ENCODE results near the gene UBE2H.
A peak's percentile ranks its signal among the peaks of the same experiment; 100 is the strongest.

Gene UBE2H

GRCh38 chr7:129952653-129953560 lies at the start of gene UBE2H:
TSS of gene UBE2H (minus strand) at chr7:129952960. CDS start at chr7:129952555, 405 bp downstream.
- no peak for TF ChIP-seq Cebpa-rat (IDR thresholded peaks at IDR 0.05)
- Histone ChIP-seq H3K27ac (peak within 1 kb of the TSS; percentile 87), H3K4me2 (peak within 1 kb of the TSS; percentile 89)

GRCh38 chr7:129998446-129998845 lies 45.7 kb upstream of the UBE2H start:
- no peak for TF ChIP-seq Cebpa-rat (IDR thresholded peaks at IDR 0.05)

More at GRCh38 chr7:129952653-129953560, at the start of gene UBE2H:
- Histone ChIP-seq H3K27me3 (no peaks in the 10 kb centered on the region), H3K36me3 (peaks cover 5% of the 10 kb centered on the region), H3K9ac (peak within 1 kb of the TSS; percentile 95), H3K9me3 (no peaks in the 10 kb centered on the region), H3K4me1 (peaks cover 37% of the 10 kb centered on the region), H4K20me1 (peaks cover 25% of the 10 kb centered on the region), H3K4me3 (peak within 1 kb of the TSS; percentile 88)

GRCh38 chr7:129997285-129997684 lies 44.5 kb upstream of the UBE2H start:
- TF ChIP-seq Cebpa-rat (IDR thresholded peaks at IDR 0.05), result no peak
- H3K27ac ChIP-seq, result no peak overlapping the region
- no peaks in the 10 kb centered on the region for H3K27me3 ChIP-seq
- H4K20me1 ChIP-seq, result no peaks in the 10 kb centered on the region
- H3K9ac ChIP-seq, result no peak overlapping the region
- no peaks in the 10 kb centered on the region for H3K9me3 ChIP-seq
- no peak overlapping the region for H3K4me2 ChIP-seq
- no peaks in the 10 kb centered on the region for H3K4me1 ChIP-seq
- no peak overlapping the region for H3K4me3 ChIP-seq
- H3K36me3 ChIP-seq, result no peaks in the 10 kb centered on the region

More at GRCh38 chr7:129998446-129998845, 45.7 kb upstream of the UBE2H start:
- Histone ChIP-seq H3K27ac (no peak overlapping the region), H3K4me3 (no peak overlapping the region), H3K9me3 (no peaks in the 10 kb centered on the region), H3K27me3 (no peaks in the 10 kb centered on the region), H3K4me1 (no peaks in the 10 kb centered on the region), H3K4me2 (no peak overlapping the region), H3K9ac (no peak overlapping the region), H4K20me1 (no peaks in the 10 kb centered on the region), H3K36me3 (no peaks in the 10 kb centered on the region)

GRCh38 chr7:129993275-129993674 lies 40.5 kb upstream of the UBE2H start:
- no peaks in the 10 kb centered on the region for H3K36me3 ChIP-seq
- H4K20me1 ChIP-seq, result peaks cover 8% of the 10 kb centered on the region
- H3K9ac ChIP-seq, result no peak overlapping the region
- no peak for TF ChIP-seq Cebpa-rat (IDR thresholded peaks at IDR 0.05)
- no peaks in the 10 kb centered on the region for H3K9me3 ChIP-seq
- no peak overlapping the region for H3K4me2 ChIP-seq
- H3K4me1 ChIP-seq, result peaks cover 31% of the 10 kb centered on the region
- no peak overlapping the region for H3K27ac ChIP-seq
- no peak overlapping the region for H3K4me3 ChIP-seq
- H3K27me3 ChIP-seq, result no peaks in the 10 kb centered on the region

DNA sequence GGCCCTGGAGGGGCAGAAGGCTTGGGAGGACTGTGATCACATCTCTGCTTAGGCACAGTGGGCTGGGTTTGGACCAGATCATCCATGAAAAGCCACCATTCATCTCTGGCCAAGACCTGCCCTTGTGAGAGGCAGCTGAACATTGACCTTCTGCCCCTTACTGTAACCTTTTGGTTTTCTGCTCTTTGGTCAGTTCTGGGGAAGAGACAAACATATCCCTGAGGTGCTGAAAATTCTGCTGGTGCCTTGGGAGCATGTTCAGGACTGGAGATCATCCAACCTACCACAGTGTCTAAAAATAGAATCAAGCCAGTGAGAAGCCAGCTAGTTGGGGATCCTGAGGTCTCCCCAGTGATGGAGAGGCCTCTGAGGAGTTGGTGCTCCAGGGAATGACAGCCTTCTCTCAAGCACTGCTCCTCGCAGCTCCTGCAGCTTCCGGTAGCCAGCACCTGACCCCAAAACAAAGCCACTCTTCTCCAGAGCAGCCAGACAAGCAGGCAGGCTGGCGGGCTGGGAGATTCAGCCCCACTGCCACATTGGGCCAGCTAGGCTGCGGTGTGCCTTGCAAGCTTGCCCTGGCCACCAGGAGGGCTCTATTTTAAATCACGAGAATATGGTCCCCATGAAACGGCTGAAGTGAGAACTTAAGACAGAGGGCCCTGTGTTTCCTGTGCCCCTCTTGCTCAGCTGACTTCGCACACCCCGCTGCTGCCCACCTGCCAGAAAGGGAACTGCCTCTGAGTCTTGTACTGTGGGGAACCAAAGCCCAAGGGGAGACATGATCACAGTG lies 37.8 kb upstream of the UBE2H start:
- Histone ChIP-seq H3K27me3 (no peaks in the 10 kb centered on the region), H3K4me2 (peak overlapping the region; percentile 85), H3K9me3 (no peaks in the 10 kb centered on the region), H3K4me1 (peaks cover 31% of the 10 kb centered on the region), H4K20me1 (peaks cover 8% of the 10 kb centered on the region), H3K36me3 (no peaks in the 10 kb centered on the region), H3K4me3 (no peak overlapping the region), H3K27ac (no peak overlapping the region), H3K9ac (no peak overlapping the region)
- no peak for TF ChIP-seq Cebpa-rat (IDR thresholded peaks at IDR 0.05)

- Histone ChIP-seq H3K4me2 (peak overlapping the region; percentile 64), H3K4me3 (no peak overlapping the region), H3K36me3 (no peaks in the 10 kb centered on the region), H3K9me3 (no peaks in the 10 kb centered on the region), H3K9ac (no peak overlapping the region), H3K4me1 (peaks cover 31% of the 10 kb centered on the region), H4K20me1 (peaks cover 8% of the 10 kb centered on the region), H3K27ac (no peak overlapping the region), H3K27me3 (no peaks in the 10 kb centered on the region)
- no peak for TF ChIP-seq Cebpa-rat (IDR thresholded peaks at IDR 0.05)
Observed at GRCh38 chr7:129989466-129989865, 36.7 kb upstream of the UBE2H start.

- H4K20me1 ChIP-seq, result peaks cover 8% of the 10 kb centered on the region
- no peak overlapping the region for H3K9ac ChIP-seq
- no peak for TF ChIP-seq Cebpa-rat (IDR thresholded peaks at IDR 0.05)
- H3K36me3 ChIP-seq, result no peaks in the 10 kb centered on the region
- H3K4me1 ChIP-seq, result peaks cover 26% of the 10 kb centered on the region
- no peak overlapping the region for H3K4me3 ChIP-seq
- no peak overlapping the region for H3K4me2 ChIP-seq
- no peak overlapping the region for H3K27ac ChIP-seq
- H3K9me3 ChIP-seq, result no peaks in the 10 kb centered on the region
- no peaks in the 10 kb centered on the region for H3K27me3 ChIP-seq
Observed at GRCh38 chr7:129986600-129986999, 33.8 kb upstream of the UBE2H start.

GRCh38 chr7:129980667-129981066 lies 27.9 kb upstream of the UBE2H start:
- no peaks in the 10 kb centered on the region for H3K9me3 ChIP-seq
- no peak overlapping the region for H3K9ac ChIP-seq
- H3K27me3 ChIP-seq, result no peaks in the 10 kb centered on the region
- H3K36me3 ChIP-seq, result no peaks in the 10 kb centered on the region
- no peaks in the 10 kb centered on the region for H3K4me1 ChIP-seq
- no peaks in the 10 kb centered on the region for H4K20me1 ChIP-seq
- no peak overlapping the region for H3K4me3 ChIP-seq
- TF ChIP-seq Cebpa-rat (IDR thresholded peaks at IDR 0.05), result no peak
- H3K4me2 ChIP-seq, result no peak overlapping the region
- no peak overlapping the region for H3K27ac ChIP-seq

DNA sequence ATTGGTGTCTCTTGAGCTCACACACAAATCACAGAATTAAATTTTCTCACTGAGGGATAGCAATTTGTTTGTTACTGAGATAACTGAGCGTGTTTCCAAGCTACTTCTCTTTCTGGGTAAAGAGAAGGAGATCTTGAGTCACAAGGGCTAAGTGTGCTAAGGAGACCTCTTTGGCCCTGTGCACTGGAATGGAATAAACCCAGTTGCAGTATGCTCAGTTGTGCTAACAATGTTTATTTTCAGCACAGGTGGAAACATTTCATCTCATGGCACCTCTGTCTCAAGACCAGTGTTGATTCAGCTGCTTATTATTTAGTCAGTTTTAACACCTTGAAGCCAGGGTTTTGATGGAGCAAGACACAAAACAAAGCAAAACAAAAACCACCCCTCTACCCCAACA lies 22.5 kb upstream of the UBE2H start:
- Histone ChIP-seq H3K36me3 (no peaks in the 10 kb centered on the region), H3K4me2 (no peak overlapping the region), H3K4me3 (no peak overlapping the region), H3K4me1 (no peaks in the 10 kb centered on the region), H3K27me3 (no peaks in the 10 kb centered on the region), H3K9me3 (no peaks in the 10 kb centered on the region), H3K27ac (no peak overlapping the region), H3K9ac (no peak overlapping the region), H4K20me1 (no peaks in the 10 kb centered on the region)
- TF ChIP-seq Cebpa-rat (IDR thresholded peaks at IDR 0.05), result no peak

GRCh38 chr7:129970816-129971215 lies 18.1 kb upstream of the UBE2H start:
- Histone ChIP-seq H3K27me3 (no peaks in the 10 kb centered on the region), H4K20me1 (no peaks in the 10 kb centered on the region), H3K4me3 (no peak overlapping the region), H3K4me2 (no peak overlapping the region), H3K9me3 (no peaks in the 10 kb centered on the region), H3K36me3 (no peaks in the 10 kb centered on the region), H3K27ac (no peak overlapping the region), H3K4me1 (no peaks in the 10 kb centered on the region), H3K9ac (no peak overlapping the region)
- no peak for TF ChIP-seq Cebpa-rat (IDR thresholded peaks at IDR 0.05)

All from BLaER1 (cell line).